A673 (cell line): ENCODE results near the gene ATP6V1G3. TPM values are rescaled to one million over a fixed set of nuclear protein-coding genes. Genes with fewer than 3 reads are reported as not detected.
A peak's percentile ranks its signal among the peaks of the same experiment; 100 is the strongest.

Source experiments
- BruUV-seq: library from RNA; stranded (reverse); fragments of 400-500 nt; replicated peaks from 2 replicates; lab custom pipeline; 2021; lab: Mats Ljungman, UMichigan
- CTCF ChIA-PET: fragments of 300-600 bp; sonication (Branson Sonifier 250); formaldehyde crosslinking; loops from one replicate; lab custom pipeline; 2022; ENCODE audit warnings: antibody characterized with exemption; lab: Charles Lee
- POLR2A ChIA-PET: fragments of 300-600 bp; sonication (Branson Sonifier 250); formaldehyde crosslinking; loops from one replicate; lab custom pipeline; 2022; ENCODE audit warnings: antibody characterized with exemption; ENCODE audit not compliant: low non-redundant PET; lab: Charles Lee
- DNase-seq: peaks from one replicate; pipeline ENCODE4 v3.0.0-alpha.2; 2015; ENCODE audit warnings: low spot score
- H3K27ac ChIP-seq: fragments of 200-600 bp; sonication (generic); 2 replicates; pipeline ENCODE4 v1.5.1; 2016; ENCODE audit warnings: mixed run types, low read depth, mild to moderate bottlenecking, mixed read lengths, antibody characterized with exemption, low read length; ENCODE audit not compliant: poor library complexity, severe bottlenecking
- H3K27me3 ChIP-seq: fragments of 200-600 bp; sonication (generic); replicated peaks from 2 replicates; pipeline ENCODE4 v1.6.1; 2017; ENCODE audit warnings: mixed run types, low read depth, mild to moderate bottlenecking, mixed read lengths, antibody characterized with exemption, low read length; ENCODE audit not compliant: insufficient read depth, poor library complexity
- H3K36me3 ChIP-seq: fragments of 200-600 bp; sonication (generic); 2 replicates; pipeline ENCODE4 v1.6.1; 2016; ENCODE audit warnings: mixed run types, mild to moderate bottlenecking, mixed read lengths, antibody characterized with exemption, low read length; ENCODE audit not compliant: insufficient read depth, poor library complexity, severe bottlenecking
- H3K4me1 ChIP-seq: fragments of 200-600 bp; sonication (generic); 2 replicates; pipeline ENCODE4 v1.6.1; 2017; ENCODE audit warnings: mixed run types, mild to moderate bottlenecking, mixed read lengths, antibody characterized with exemption, low read length; ENCODE audit not compliant: insufficient read depth, poor library complexity, severe bottlenecking
- H3K4me3 ChIP-seq: fragments of 200-600 bp; sonication (generic); 2 replicates; pipeline ENCODE4 v1.5.1; 2016; ENCODE audit warnings: low read depth, mixed run types, mild to moderate bottlenecking, mixed read lengths, low read length; ENCODE audit not compliant: poor library complexity, severe bottlenecking
- H3K9me3 ChIP-seq: fragments of 200-600 bp; sonication (generic); 2 replicates; pipeline ENCODE4 v1.6.1; 2016; ENCODE audit warnings: mixed run types, low read depth, mild to moderate bottlenecking, mixed read lengths, antibody characterized with exemption, low read length; ENCODE audit not compliant: poor library complexity, severe bottlenecking
- CTCF ChIP-seq: fragments of 300-800, 200-600 bp; sonication (generic); conservative IDR thresholded peaks from 2 replicates; pipeline ENCODE4 v1.5.1; 2017; ENCODE audit warnings: low read depth, mild to moderate bottlenecking, antibody characterized with exemption, low read length, moderate library complexity, mixed read lengths
- EZH2 ChIP-seq: fragments of 200-600 bp; sonication (generic); IDR thresholded peaks from 2 replicates; pipeline ENCODE4 v1.6.1; 2017; ENCODE audit warnings: borderline replicate concordance, low read depth, mild to moderate bottlenecking, mixed read lengths, antibody characterized with exemption, low read length; ENCODE audit not compliant: poor library complexity, severe bottlenecking
- intact Hi-C: fragments of 100-400 bp; cut with micrococcal nuclease; formaldehyde crosslinking; loops from one replicate; pipeline ENCODE4 v1.10.0; 2022; ENCODE audit not compliant: unreplicated experiment
- total RNA-seq: library from RNA; stranded (reverse); gene quantifications from 2 replicates; pipeline ENCODE4 v1.2.3, GENCODE V29; 2021

Gene ATP6V1G3
- total RNA-seq, 1 experiment from 2014 or later = 0.71 TPM

- intact Hi-C loops = no loop called here
- DNase-seq = peak; percentile 68
- Histone ChIP-seq H3K36me3 (no peaks in the 10 kb centered on the region), H3K4me3 (no peak overlapping the region), H3K4me1 (peaks cover 43% of the 10 kb centered on the region), H3K9me3 (no peaks in the 10 kb centered on the region), H3K27ac (no peak overlapping the region), H3K27me3 (no peaks in the 10 kb centered on the region)
- POLR2A ChIA-PET = no interaction called here
- CTCF ChIA-PET = no interaction called here
- BruUV-seq = no TSS peak
- TF ChIP-seq CTCF (no peak), EZH2 (no peak)
These were observed 9.5 kb downstream of the ATP6V1G3 start for GRCh38 chr1:198530953-198531352.

GRCh38 chr1:198529414-198529813 lies 11.1 kb downstream of the ATP6V1G3 start:
- Histone ChIP-seq H3K36me3 (no peaks in the 10 kb centered on the region), H3K9me3 (no peaks in the 10 kb centered on the region), H3K27ac (peak overlapping the region; percentile 22), H3K4me1 (peaks cover 51% of the 10 kb centered on the region), H3K27me3 (no peaks in the 10 kb centered on the region), H3K4me3 (no peak overlapping the region)
- ChIA-PET CTCF (no interaction called here), POLR2A (interaction anchor here (0.7 kb wide), 1 partner anchor 10 kb away, joined by 5 read pairs; no protein-coding TSS in a partner anchor)
- intact Hi-C loops = no loop called here
- no TSS peak for BruUV-seq
- TF ChIP-seq CTCF = no peak
- TF ChIP-seq EZH2 = no peak
- peak; percentile 83 for DNase-seq

- BruUV-seq = no TSS peak
- DNase-seq = peak; percentile 46
- intact Hi-C loops = no loop called here
- Histone ChIP-seq H3K4me3 (no peak overlapping the region), H3K9me3 (no peaks in the 10 kb centered on the region), H3K36me3 (no peaks in the 10 kb centered on the region), H3K4me1 (peaks cover 55% of the 10 kb centered on the region), H3K27me3 (no peaks in the 10 kb centered on the region), H3K27ac (no peak overlapping the region)
- TF ChIP-seq EZH2 = no peak
- no peak for TF ChIP-seq CTCF
- ChIA-PET CTCF (no interaction called here), POLR2A (no interaction called here)
These were observed 12.1 kb downstream of the ATP6V1G3 start for GRCh38 chr1:198528364-198528763.
